Activated naive CD4-positive, alpha-beta T cell treated with anti-CD3 and anti-CD28 coated beads, Interleukin-2, amount 10 ng/mL, durations not matched to agents 7 days and 5 days (primary cell): Measurements from ENCODE around the gene ZNF343.
"Not testable (repeated sequence)": the region's sequence is repeated elsewhere in the genome, so short reads cannot be mapped to it uniquely, and the experiment has no call there.

Experiments
- CTCF ChIA-PET: fragments of 350-600 bp; sonication (Branson Sonifier 250); formaldehyde crosslinking; loops from one replicate; lab custom pipeline; 2021; ENCODE audit warnings: antibody characterized with exemption; lab: Charles Lee
- DNase-seq: peaks from one replicate; pipeline ENCODE4 v3.0.0-alpha.2; 2020
- H3K27ac Mint-ChIP-seq: one replicate; pipeline ENCODE4 v1.8.0; 2021; ENCODE audit warnings: mild to moderate bottlenecking, moderate library complexity, mixed read lengths
- H3K27me3 Mint-ChIP-seq: one replicate; pipeline ENCODE4 v1.8.0; 2021; ENCODE audit warnings: mild to moderate bottlenecking, mixed read lengths
- H3K36me3 Mint-ChIP-seq: one replicate; pipeline ENCODE4 v1.8.0; 2021; ENCODE audit warnings: mixed read lengths
- H3K4me1 Mint-ChIP-seq: one replicate; pipeline ENCODE4 v1.8.0; 2021; ENCODE audit warnings: mixed read lengths
- H3K4me3 Mint-ChIP-seq: one replicate; pipeline ENCODE4 v1.8.0; 2021; ENCODE audit warnings: mild to moderate bottlenecking, moderate library complexity, mixed read lengths
- H3K9me3 Mint-ChIP-seq: one replicate; pipeline ENCODE4 v1.8.0; 2021; ENCODE audit warnings: mixed read lengths

Gene ZNF343

GRCh38 chr20:2527762-2528161 is 19.0 kb upstream of the ZNF343 start:
- Mint-ChIP-seq H3K27me3 (peaks cover 49% of the 10 kb centered on the region), H3K9me3 (no peaks in the 10 kb centered on the region), H3K27ac (no peak overlapping the region), H3K4me3 (no peak overlapping the region), H3K36me3 (no peaks in the 10 kb centered on the region), H3K4me1 (peaks cover 31% of the 10 kb centered on the region)
- no peak for DNase-seq
- CTCF ChIA-PET, result no interaction called here

DNA sequence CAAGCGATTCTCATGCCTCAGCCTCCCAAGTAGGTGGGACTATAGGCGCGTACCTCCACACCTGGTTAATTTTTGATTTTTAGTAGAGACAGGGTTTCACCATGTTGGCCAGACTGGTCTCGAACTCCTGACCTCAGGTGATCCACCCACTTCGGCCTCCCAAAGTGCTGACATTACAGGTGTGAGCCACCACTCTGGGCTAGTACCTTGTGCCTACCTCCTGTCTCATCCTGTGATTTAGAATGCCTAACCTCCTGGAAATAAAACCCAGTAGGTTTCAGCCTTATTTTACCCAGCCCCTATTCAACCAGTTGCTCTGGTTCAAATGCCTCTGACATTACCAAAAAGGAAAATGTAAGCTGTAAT is 17.5 kb upstream of the ZNF343 start:
- H3K4me3 Mint-ChIP-seq, result peak overlapping the region; percentile 5
- DNase-seq, H3K27ac Mint-ChIP-seq, H3K36me3 Mint-ChIP-seq, CTCF ChIA-PET, H3K9me3 Mint-ChIP-seq: not testable (repeated sequence)
- H3K4me1 Mint-ChIP-seq, result peaks cover 37% of the 10 kb centered on the region
- H3K27me3 Mint-ChIP-seq, result peaks cover 50% of the 10 kb centered on the region

GRCh38 chr20:2524709-2525506 is 16.2 kb upstream of the ZNF343 start:
- peak; percentile 53 for DNase-seq
- peaks cover 51% of the 10 kb centered on the region for H3K27me3 Mint-ChIP-seq
- CTCF ChIA-PET, result interaction anchor here (1.0 to 5.6 kb wide), 5 partner anchors 14 to 131 kb away, joined by 3 to 82 read pairs (median 18); partner anchors contain the start of genes SNRPB and ZNF343
- no peaks in the 10 kb centered on the region for H3K9me3 Mint-ChIP-seq
- peaks cover 31% of the 10 kb centered on the region for H3K4me1 Mint-ChIP-seq
- no peaks in the 10 kb centered on the region for H3K36me3 Mint-ChIP-seq
- peak overlapping the region; percentile 85 for H3K4me3 Mint-ChIP-seq
- H3K27ac Mint-ChIP-seq, result peak overlapping the region; percentile 88

DNA sequence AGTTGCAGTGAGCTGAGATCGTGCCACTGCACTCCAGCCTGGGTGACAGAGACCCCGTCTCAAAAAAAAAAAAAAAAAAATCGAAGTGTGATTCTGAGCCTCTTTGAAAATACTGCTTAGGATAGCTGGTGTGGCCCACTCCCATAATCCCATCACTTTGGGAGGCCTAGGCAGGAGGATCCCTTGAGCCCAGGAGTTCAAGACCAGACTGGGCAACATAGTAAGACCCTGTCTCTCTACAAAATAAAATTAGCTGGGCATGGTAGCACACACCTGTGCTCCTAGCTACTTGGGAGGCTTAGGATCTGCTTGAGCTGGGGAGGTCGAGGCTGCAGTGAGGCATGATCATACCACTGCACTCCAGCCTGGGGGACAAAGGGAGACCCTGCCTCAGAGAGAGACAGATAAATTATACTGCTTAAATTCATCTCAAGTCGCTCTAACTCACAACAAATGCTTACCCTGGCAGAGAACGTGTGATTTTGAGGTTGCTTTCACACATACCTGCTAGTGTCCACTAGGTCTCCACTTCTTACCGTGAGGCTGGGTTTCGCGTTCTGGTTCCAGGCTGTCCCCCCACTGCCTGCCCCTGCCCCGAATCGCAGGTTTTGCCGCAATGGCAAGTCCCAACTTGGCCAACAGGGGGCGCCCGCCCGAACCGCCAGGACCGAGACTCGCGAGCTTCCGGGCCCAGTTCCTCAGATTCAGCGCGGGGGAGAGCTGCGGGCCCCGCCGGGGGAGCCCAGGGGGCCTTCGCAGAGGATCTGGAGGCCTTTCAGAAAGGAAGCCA is 15.4 kb upstream of the ZNF343 start:
- H3K4me3 Mint-ChIP-seq, result peak overlapping the region; percentile 85
- H3K9me3 Mint-ChIP-seq, result no peaks in the 10 kb centered on the region
- H3K27me3 Mint-ChIP-seq, result peaks cover 50% of the 10 kb centered on the region
- DNase-seq, result peak; percentile 94
- no peaks in the 10 kb centered on the region for H3K36me3 Mint-ChIP-seq
- H3K4me1 Mint-ChIP-seq, result peaks cover 25% of the 10 kb centered on the region
- CTCF ChIA-PET, result interaction anchor here (0.6 to 5.6 kb wide), 10 partner anchors 9 to 548 kb away, joined by 3 to 82 read pairs (median 3); partner anchors contain the start of genes SNRPB and ZNF343
- peak overlapping the region; percentile 88 for H3K27ac Mint-ChIP-seq

GRCh38 chr20:2522826-2523429 is 14.2 kb upstream of the ZNF343 start:
- not testable (repeated sequence) for DNase-seq, H3K9me3 Mint-ChIP-seq, H3K4me3 Mint-ChIP-seq, H3K27ac Mint-ChIP-seq, H3K36me3 Mint-ChIP-seq
- peaks cover 43% of the 10 kb centered on the region for H3K27me3 Mint-ChIP-seq
- H3K4me1 Mint-ChIP-seq, result peaks cover 25% of the 10 kb centered on the region
- CTCF ChIA-PET, result interaction anchor here (0.8 to 5.6 kb wide), 16 partner anchors 8 to 476 kb away, joined by 3 to 82 read pairs (median 4); partner anchors contain the start of genes SNRPB and ZNF343

DNA sequence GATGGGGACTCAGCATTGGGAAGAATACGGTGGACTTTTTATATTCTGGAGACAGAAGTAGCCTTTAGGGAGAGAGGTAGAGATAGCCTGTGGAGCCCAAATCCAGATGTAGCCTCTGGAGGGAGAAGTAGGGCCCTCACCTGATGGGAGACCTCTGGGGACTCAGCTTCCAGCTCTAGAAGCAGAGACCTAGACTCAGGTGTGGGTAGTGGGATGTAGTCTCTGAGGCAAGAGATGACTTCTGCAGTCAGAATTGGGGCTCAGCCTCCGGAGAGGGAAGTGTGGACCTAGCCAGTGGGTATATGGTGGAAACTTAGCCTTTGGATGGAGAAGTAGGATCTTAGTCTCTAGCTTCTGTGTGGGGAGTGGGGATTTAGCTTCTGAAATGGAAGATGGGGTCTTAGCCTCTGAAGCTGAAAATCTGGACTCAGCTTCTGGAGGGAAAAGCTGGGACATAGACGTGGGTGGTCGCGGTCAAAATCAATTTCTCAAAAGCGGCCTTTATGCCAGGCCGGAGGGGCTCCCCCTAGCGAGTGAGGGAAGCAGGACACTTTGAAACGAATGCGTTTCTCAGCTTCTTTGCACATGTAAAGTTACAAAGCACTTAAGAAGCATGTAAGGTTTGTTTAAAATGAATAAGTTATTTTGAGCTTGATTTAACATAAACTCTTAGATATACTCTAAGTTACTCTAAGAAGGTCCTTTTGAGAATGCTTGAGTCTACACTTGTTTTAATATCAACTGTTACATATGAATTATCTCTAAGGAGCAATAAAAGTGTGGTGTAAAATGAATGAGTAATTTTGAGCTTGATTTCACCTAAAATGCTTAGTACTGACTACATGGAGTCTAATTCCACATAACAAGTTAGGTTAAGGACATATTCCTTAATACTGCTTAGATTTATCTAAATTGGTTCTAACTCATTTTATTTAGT is 12.9 kb upstream of the ZNF343 start:
- Mint-ChIP-seq H3K9me3 (no peaks in the 10 kb centered on the region), H3K4me3 (no peak overlapping the region), H3K36me3 (no peaks in the 10 kb centered on the region), H3K27me3 (peaks cover 35% of the 10 kb centered on the region), H3K4me1 (peaks cover 25% of the 10 kb centered on the region), H3K27ac (no peak overlapping the region)
- CTCF ChIA-PET, result interaction anchor here (0.6 to 5.6 kb wide), 25 partner anchors 9 to 871 kb away, joined by 3 to 82 read pairs (median 3); partner anchors contain the start of genes SNRPB and ZNF343
- peak; percentile 68 for DNase-seq

DNA sequence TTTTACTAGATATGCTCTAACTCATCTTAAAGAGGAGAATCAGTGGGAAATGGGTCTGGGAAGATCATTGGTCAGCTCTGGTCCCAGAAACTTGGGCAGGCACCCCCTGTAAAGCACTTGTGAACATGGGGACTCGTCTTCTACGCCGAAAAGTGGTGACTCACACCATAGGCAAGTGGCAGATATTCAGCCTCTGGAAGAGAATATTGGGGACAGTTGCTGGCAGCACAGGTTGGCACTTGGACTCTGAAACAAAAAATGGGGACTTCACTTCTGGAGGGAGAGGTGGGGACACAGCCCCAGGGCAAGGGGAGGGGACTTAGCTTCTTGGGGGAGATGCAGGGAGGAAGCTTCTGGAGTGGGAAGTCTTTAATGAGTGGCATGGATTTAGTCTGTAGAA is 11.9 kb upstream of the ZNF343 start:
- H3K9me3 Mint-ChIP-seq, result no peaks in the 10 kb centered on the region
- no peak overlapping the region for H3K27ac Mint-ChIP-seq
- no peak for DNase-seq
- peaks cover 22% of the 10 kb centered on the region for H3K4me1 Mint-ChIP-seq
- H3K27me3 Mint-ChIP-seq, result peaks cover 35% of the 10 kb centered on the region
- H3K4me3 Mint-ChIP-seq, result no peak overlapping the region
- no peaks in the 10 kb centered on the region for H3K36me3 Mint-ChIP-seq
- CTCF ChIA-PET, result interaction anchor here (0.7 to 5.6 kb wide), 5 partner anchors 10 to 149 kb away, joined by 3 to 82 read pairs (median 10); partner anchors contain the start of genes SNRPB and ZNF343

- H3K27me3 Mint-ChIP-seq, result peaks cover 29% of the 10 kb centered on the region
- H3K9me3 Mint-ChIP-seq, result no peaks in the 10 kb centered on the region
- CTCF ChIA-PET, result interaction anchor here (1.6 to 5.6 kb wide), 2 partner anchors 8 to 50 kb away, joined by 4 to 82 read pairs; partner anchors contain the start of gene ZNF343
- no peaks in the 10 kb centered on the region for H3K36me3 Mint-ChIP-seq
- H3K27ac Mint-ChIP-seq, result no peak overlapping the region
- H3K4me3 Mint-ChIP-seq, result no peak overlapping the region
- no peak for DNase-seq
- peaks cover 14% of the 10 kb centered on the region for H3K4me1 Mint-ChIP-seq
Measured at GRCh38 chr20:2519115-2519809, 10.5 kb upstream of the ZNF343 start.

GRCh38 chr20:2518558-2518957 is 9.8 kb upstream of the ZNF343 start:
- Mint-ChIP-seq H3K36me3 (no peaks in the 10 kb centered on the region), H3K9me3 (no peaks in the 10 kb centered on the region), H3K27me3 (peaks cover 22% of the 10 kb centered on the region), H3K4me3 (no peak overlapping the region), H3K4me1 (peaks cover 10% of the 10 kb centered on the region), H3K27ac (no peak overlapping the region)
- CTCF ChIA-PET, result no interaction called here
- no peak for DNase-seq

GRCh38 chr20:2518096-2518495 is 9.4 kb upstream of the ZNF343 start:
- CTCF ChIA-PET, result no interaction called here
- no peak overlapping the region for H3K27ac Mint-ChIP-seq
- no peak for DNase-seq

GRCh38 chr20:2516399-2516798 is 7.7 kb upstream of the ZNF343 start:
- Mint-ChIP-seq H3K4me1 (peaks cover under 1% of the 10 kb centered on the region), H3K4me3 (no peak overlapping the region), H3K9me3 (no peaks in the 10 kb centered on the region), H3K36me3 (no peaks in the 10 kb centered on the region), H3K27ac (no peak overlapping the region), H3K27me3 (peaks cover 18% of the 10 kb centered on the region)
- DNase-seq, result no peak
- CTCF ChIA-PET, result no interaction called here

More at GRCh38 chr20:2518096-2518495, 9.4 kb upstream of the ZNF343 start:
- Mint-ChIP-seq H3K9me3 (no peaks in the 10 kb centered on the region), H3K27me3 (peaks cover 20% of the 10 kb centered on the region), H3K4me1 (peaks cover 9% of the 10 kb centered on the region), H3K36me3 (no peaks in the 10 kb centered on the region), H3K4me3 (no peak overlapping the region)

DNA sequence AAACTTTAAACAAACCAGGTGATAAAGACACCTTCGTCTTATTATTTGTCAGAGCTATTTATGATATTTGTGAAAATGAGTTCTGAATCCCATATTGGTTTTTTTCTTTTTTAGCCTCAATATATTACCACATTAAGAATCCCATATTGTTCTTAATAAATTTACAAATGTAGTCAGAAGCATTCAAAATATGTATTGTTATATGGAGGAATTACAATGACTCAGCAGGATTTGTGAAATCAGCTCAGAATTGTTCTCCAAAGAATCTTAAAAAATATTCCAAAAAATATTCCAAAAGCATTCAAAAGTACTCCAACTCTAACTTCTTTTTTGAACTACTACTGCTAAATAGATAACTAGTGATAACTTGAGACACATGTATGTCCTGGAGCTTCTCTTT is 6.5 kb upstream of the ZNF343 start:
- Mint-ChIP-seq H3K4me3 (no peak overlapping the region), H3K27ac (no peak overlapping the region), H3K9me3 (no peaks in the 10 kb centered on the region), H3K4me1 (no peaks in the 10 kb centered on the region), H3K27me3 (peaks cover 20% of the 10 kb centered on the region), H3K36me3 (no peaks in the 10 kb centered on the region)
- no peak for DNase-seq
- CTCF ChIA-PET, result interaction anchor here (0.7 to 8.8 kb wide), 2 partner anchors 7 to 95 kb away, joined by 3 to 82 read pairs; no protein-coding TSS in a partner anchor
